BE2C (cell line): ENCODE results near the gene DCST1.

Experiments used
- DNase-seq: peaks from one replicate; pipeline ENCODE4 v3.0.0-alpha.2; 2020
- H3K27me3 ChIP-seq: fragments of 250-450 bp; sonication (Bioruptor Pico); 2 replicates; pipeline ENCODE4 v1.5.1; 2020; ENCODE audit warnings: mild to moderate bottlenecking
- H3K36me3 ChIP-seq: fragments of 250-450 bp; sonication (Bioruptor Pico); 2 replicates; pipeline ENCODE4 v1.5.1; 2020; ENCODE audit warnings: mild to moderate bottlenecking
- H3K4me1 ChIP-seq: fragments of 250-450 bp; sonication (Bioruptor Pico); 2 replicates; pipeline ENCODE4 v1.5.1; 2020
- H3K4me3 ChIP-seq: 2 replicates; pipeline ENCODE4 v1.5.1; 2011; ENCODE audit warnings: low read depth, low read length
- H3K9me3 ChIP-seq: fragments of 250-450 bp; sonication (Bioruptor Pico); 2 replicates; pipeline ENCODE4 v1.5.1; 2020
- TF ChIP-seq, protein P1 (sequence below): IDR thresholded peaks from 2 replicates; pipeline ENCODE4 v1.5.1; 2012; ENCODE audit warnings: mild to moderate bottlenecking, low read depth, low read length

The DCST1 gene

DNA sequence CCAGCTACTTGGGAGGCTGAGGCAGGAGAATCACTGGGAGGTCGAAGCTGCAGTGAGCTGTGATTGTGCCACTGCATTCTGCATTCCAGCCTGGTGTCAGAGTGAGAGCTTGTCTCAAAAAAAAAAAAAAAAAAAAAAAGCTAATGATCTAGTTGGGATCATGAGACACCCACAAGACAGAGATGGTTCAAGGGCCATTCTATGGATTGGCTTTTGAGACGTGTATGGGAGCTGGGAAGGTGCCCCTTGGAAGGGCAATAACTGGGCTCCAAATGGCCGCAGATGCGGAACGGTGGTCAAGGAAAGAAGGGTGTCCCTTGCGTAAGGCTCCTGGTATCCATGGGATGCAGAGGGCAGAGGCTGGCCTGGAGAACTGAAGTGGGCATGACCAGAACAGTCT is 10.7 kb downstream of the DCST1 start:
- no peaks in the 10 kb centered on the region for H3K27me3 ChIP-seq
- H3K9me3 ChIP-seq: no peaks in the 10 kb centered on the region

DNA sequence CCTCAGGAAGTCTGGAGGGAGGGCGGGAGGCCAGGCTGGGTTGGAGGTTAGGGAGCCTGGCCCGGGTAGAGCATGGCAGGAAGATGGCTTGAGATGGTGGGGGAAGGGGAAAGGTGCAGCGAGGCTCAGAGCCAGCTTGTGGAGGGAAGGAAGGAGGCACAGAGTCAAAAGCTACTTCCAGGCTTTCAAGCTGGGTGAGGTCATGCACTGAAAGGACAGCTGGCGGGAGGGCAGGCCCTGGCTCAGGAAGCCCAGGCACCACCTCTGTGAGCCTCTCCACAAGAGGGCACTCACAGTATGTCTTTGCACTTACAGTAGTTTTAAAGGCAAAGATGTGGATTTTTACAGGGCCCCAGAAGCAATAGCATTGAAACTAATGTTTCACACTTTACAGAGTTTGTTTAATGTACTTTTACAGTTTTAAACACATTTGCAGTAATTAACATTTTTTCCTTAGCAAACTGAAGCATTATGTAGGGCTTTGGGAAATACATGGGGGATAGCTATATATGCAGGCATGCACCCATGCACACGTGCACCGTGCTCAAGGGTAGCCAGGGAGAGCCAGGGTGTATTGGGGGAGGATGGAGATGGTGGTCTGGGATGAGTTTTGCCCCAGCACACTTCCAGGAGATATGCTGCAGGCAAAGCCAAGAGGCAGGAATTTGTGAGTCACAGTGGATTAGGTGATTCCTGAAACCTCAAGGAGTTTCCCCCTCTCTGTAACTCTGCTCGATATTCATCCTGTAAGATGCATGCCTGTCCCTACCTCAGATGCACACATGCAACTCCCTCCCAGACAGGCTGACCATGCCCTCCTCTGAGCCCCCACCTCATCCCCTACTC is 11.4 kb downstream of the DCST1 start:
- H3K4me3 ChIP-seq: no peak overlapping the region
- TF ChIP-seq, protein P1, sequence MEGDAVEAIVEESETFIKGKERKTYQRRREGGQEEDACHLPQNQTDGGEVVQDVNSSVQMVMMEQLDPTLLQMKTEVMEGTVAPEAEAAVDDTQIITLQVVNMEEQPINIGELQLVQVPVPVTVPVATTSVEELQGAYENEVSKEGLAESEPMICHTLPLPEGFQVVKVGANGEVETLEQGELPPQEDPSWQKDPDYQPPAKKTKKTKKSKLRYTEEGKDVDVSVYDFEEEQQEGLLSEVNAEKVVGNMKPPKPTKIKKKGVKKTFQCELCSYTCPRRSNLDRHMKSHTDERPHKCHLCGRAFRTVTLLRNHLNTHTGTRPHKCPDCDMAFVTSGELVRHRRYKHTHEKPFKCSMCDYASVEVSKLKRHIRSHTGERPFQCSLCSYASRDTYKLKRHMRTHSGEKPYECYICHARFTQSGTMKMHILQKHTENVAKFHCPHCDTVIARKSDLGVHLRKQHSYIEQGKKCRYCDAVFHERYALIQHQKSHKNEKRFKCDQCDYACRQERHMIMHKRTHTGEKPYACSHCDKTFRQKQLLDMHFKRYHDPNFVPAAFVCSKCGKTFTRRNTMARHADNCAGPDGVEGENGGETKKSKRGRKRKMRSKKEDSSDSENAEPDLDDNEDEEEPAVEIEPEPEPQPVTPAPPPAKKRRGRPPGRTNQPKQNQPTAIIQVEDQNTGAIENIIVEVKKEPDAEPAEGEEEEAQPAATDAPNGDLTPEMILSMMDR: peak; percentile 80
- DNase-seq: peak; percentile 80

More for the DNA sequence above, 10.7 kb downstream of the DCST1 start:
- TF ChIP-seq, protein P1: no peak
- DNase-seq: no peak
- Histone ChIP-seq H3K4me3 (no peak overlapping the region), H3K4me1 (peaks cover 4% of the 10 kb centered on the region; the same call in 1 of the 2 replicates), H3K36me3 (no peaks in the 10 kb centered on the region)

DNA sequence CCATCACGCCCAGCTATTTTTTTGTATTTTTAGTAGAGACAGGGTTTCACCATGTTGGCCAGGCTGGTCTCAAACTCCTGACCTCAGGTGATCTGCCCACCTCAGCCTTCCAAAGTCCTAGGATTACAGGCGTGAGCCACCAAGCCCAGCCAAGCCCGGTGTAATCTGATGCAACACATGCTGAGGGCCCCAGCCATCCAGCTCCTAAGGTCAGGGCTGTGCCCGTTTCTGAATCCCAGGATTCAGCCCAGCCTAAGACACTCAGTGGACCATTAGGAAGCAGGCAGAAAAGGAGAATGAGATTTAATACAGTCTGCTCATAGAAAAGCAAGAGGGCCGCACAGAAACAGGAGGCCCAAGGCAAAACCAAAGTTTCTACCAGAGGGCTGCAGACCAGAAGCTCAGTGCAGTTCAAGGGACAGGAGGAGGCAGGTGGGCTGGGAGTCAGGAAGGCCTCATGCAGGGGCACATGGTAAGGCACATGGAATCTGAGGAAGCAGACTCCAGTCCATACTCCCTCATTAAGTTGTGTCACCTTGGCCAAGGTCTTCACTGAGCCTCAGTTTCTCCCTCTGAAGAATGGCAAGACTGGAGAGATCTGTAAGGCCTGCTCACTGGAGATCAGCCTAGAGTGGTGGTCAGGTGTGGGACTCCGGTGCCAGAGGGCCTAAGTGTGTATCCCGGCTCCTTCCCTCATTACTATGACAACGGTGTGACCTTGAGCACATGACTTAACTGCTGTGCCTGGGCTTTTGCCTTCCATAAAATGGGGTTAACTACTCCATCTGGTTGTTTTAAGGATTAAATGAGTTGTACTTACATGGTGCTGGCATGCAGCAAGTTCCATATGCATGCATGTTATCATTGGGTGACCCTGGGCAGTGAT is 15.1 kb downstream of the DCST1 start:
- DNase-seq: no peak
- Histone ChIP-seq H3K4me1 (peaks cover 11% of the 10 kb centered on the region), H3K27me3 (no peaks in the 10 kb centered on the region), H3K9me3 (no peaks in the 10 kb centered on the region), H3K4me3 (no peak overlapping the region), H3K36me3 (no peaks in the 10 kb centered on the region)
- TF ChIP-seq, protein P1: no peak

More for the DNA sequence above, 11.4 kb downstream of the DCST1 start:
- Histone ChIP-seq H3K36me3 (no peaks in the 10 kb centered on the region), H3K9me3 (no peaks in the 10 kb centered on the region), H3K4me1 (peaks cover 8% of the 10 kb centered on the region), H3K27me3 (no peaks in the 10 kb centered on the region)

DNA sequence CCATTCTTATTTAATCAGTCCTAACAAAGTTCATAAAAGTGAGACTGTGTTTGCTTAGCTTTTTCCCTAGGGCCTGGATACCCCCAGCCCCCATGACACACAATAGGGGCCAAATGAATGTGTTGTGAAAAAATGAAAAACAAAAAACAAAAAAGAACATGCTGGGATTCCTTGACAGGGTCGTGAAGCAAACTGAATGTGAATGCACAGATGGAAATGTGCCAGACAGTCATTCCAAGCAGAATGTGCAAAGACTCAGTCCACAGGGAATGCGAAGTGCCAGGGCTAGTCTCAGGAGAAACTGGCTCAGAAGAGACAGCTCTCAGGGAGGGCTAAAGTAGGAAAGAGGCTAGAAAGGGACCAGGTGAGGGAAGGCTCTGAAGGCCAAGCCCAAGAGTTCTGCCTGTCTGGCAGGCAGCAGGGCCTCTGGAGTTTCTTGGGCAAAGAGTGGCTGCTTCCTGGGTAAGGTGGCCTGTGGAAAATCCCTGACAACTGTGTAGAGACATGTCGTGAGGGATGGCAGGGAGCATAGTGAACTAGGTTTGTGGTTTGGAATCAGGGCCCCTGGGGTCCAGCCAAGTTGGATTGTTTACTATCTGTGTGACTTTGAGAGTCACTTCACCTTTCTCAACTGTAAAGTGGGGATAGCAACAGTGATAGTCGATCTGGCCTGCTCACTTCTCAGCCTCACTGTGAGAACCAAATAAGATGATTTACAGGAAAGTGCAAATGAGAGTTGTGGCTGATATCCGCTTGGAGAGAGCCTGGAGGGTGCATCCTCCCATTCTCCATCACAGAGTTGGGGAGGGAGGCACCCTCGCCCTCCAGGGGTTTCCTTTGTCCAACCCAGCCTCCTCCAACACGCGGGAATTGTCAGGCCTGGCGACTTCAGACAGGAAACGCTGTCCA is 16.3 kb downstream of the DCST1 start:
- DNase-seq: no peak
- TF ChIP-seq, protein P1: no peak
- Histone ChIP-seq H3K27me3 (no peaks in the 10 kb centered on the region), H3K4me3 (peak overlapping the region; percentile 72; the same call in 1 of the 2 replicates), H3K9me3 (no peaks in the 10 kb centered on the region), H3K4me1 (peaks cover 8% of the 10 kb centered on the region), H3K36me3 (no peaks in the 10 kb centered on the region)

DNA sequence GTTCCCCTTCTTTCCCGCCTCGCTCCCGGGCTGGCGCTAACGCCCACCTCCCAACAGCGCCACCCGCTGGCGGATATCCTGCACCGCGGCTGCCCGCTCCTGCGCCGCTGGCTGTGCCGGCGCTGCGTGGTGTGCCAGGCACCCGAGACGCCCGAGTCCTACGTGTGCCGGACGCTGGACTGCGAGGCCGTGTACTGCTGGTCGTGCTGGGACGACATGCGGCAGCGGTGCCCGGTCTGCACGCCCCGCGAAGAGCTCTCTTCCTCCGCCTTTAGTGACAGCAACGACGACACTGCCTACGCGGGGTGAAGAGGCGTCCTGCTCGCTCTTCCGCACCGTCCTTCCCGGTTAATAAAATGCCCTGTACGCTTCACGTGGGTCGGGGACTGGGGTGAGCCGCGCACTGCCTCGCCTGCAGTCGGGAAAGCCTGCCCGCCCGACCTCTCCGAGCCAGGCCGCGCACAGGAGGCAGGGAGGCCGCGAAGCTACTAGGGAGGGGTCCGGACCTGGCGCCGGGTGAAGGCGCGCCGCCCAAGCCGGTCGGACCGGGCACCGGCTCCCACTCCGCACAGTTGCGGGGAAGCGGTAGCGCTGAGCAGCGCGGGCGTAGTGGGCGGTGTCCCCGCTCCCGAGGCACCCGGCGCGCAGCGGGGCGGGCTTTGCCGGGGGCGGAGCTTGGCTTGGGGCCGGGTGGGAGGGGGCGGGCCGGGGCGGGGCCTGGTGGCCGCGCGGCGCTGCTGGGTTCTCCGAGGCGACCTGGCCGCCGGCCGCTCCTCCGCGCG is 17.1 kb downstream of the DCST1 start, which contains the start of gene ADAM15:
Gene ADAM15, plus strand, starts transcription at position 757 of the 782 bp plus-strand sequence. CDS start 71 bp downstream, outside the sequence.
- Histone ChIP-seq H3K27me3 (no peaks in the 10 kb centered on the region), H3K4me3 (peak within 1 kb of the TSS; percentile 85), H3K4me1 (peaks cover 8% of the 10 kb centered on the region), H3K36me3 (peaks cover 3% of the 10 kb centered on the region; the same call in 1 of the 2 replicates), H3K9me3 (no peaks in the 10 kb centered on the region)
- TF ChIP-seq, protein P1: peak; percentile 90
- peak; percentile 91 for DNase-seq
